WTC11 (cell line): Measurements from ENCODE around the gene NSUN3. TPM values are rescaled to one million over a fixed set of nuclear protein-coding genes. Genes with fewer than 3 reads are reported as not detected.

ENCODE experiments used
- ATAC-seq: fragments of 200-7000 bp; cut with Tn5 transposase; 2 replicates; pipeline ENCODE4 v1.10.0; 2021; ENCODE audit warnings: mild to moderate bottlenecking, moderate library complexity
- CTCF ChIA-PET: fragments of 300-600 bp; sonication (Branson Sonifier 250); formaldehyde crosslinking; loops from one replicate; lab custom pipeline; 2021; ENCODE audit warnings: antibody characterized with exemption; lab: Charles Lee
- POLR2A ChIA-PET: fragments of 350-600 bp; sonication (Branson Sonifier 250); formaldehyde crosslinking; loops from one replicate; lab custom pipeline; 2021; ENCODE audit warnings: antibody characterized with exemption; lab: Charles Lee
- DNase-seq: peaks from one replicate; pipeline ENCODE4 v3.0.0; 2021; ENCODE audit warnings: low spot score
- H3K27ac Mint-ChIP-seq: 2 replicates; pipeline ENCODE4 v1.8.0; 2021; ENCODE audit warnings: mixed read lengths
- H3K27me3 Mint-ChIP-seq: 2 replicates; pipeline ENCODE4 v1.8.0; 2021; ENCODE audit warnings: low read depth, mild to moderate bottlenecking, moderate library complexity, mixed read lengths
- H3K36me3 Mint-ChIP-seq: 2 replicates; pipeline ENCODE4 v1.8.0; 2021; ENCODE audit warnings: mixed read lengths
- H3K4me1 Mint-ChIP-seq: 2 replicates; pipeline ENCODE4 v1.8.0; 2022; ENCODE audit warnings: mixed read lengths
- H3K4me3 Mint-ChIP-seq: 2 replicates; pipeline ENCODE4 v1.8.0; 2021; ENCODE audit warnings: mild to moderate bottlenecking, moderate library complexity, mixed read lengths
- H3K9me3 Mint-ChIP-seq: 2 replicates; pipeline ENCODE4 v1.8.0; 2021; ENCODE audit warnings: mixed read lengths
- ATF1 ChIP-seq: sonication (generic); formaldehyde crosslinking; IDR thresholded peaks from 2 replicates; pipeline ENCODE4 v1.8.1; 2023; ENCODE audit warnings: mild to moderate bottlenecking, moderate library complexity, missing genetic modification reagents
- CREB1 ChIP-seq: sonication (generic); formaldehyde crosslinking; IDR thresholded peaks from 2 replicates; pipeline ENCODE4 v1.8.0; 2023; ENCODE audit warnings: mild to moderate bottlenecking, missing genetic modification reagents
- CREM ChIP-seq: sonication (generic); formaldehyde crosslinking; IDR thresholded peaks from 2 replicates; pipeline ENCODE4 v1.8.1; 2022; ENCODE audit warnings: mild to moderate bottlenecking, missing genetic modification reagents, moderate library complexity
- ELF4 ChIP-seq: sonication (generic); formaldehyde crosslinking; IDR thresholded peaks from 2 replicates; pipeline ENCODE4 v1.8.1; 2022; ENCODE audit warnings: low read depth, mild to moderate bottlenecking, moderate library complexity, missing genetic modification reagents
- FOXP1 ChIP-seq: sonication (generic); formaldehyde crosslinking; IDR thresholded peaks from 2 replicates; pipeline ENCODE4 v1.8.0; 2022; ENCODE audit warnings: missing genetic modification reagents, mild to moderate bottlenecking, moderate library complexity, borderline replicate concordance
- MYBL2 ChIP-seq: sonication (generic); formaldehyde crosslinking; IDR thresholded peaks from 2 replicates; pipeline ENCODE4 v1.8.1; 2023; ENCODE audit warnings: mild to moderate bottlenecking, moderate library complexity, missing genetic modification reagents
- NFYB ChIP-seq: sonication (generic); formaldehyde crosslinking; conservative IDR thresholded peaks from 2 replicates; pipeline ENCODE4 v1.8.0; 2022; ENCODE audit warnings: low read depth, missing genetic modification reagents
- NR1H2 ChIP-seq: sonication (generic); formaldehyde crosslinking; IDR thresholded peaks from 2 replicates; pipeline ENCODE4 v1.9.0; 2021; ENCODE audit warnings: mild to moderate bottlenecking, moderate library complexity, missing genetic modification reagents
- PRRX2 ChIP-seq: fragments of 250-450 bp; sonication (Bioruptor Pico); IDR thresholded peaks from 2 replicates; pipeline ENCODE4 v1.8.0; 2021; ENCODE audit warnings: mild to moderate bottlenecking
- SP1 ChIP-seq: sonication (generic); formaldehyde crosslinking; conservative IDR thresholded peaks from 2 replicates; pipeline ENCODE4 v1.8.1; 2022; ENCODE audit warnings: missing genetic modification reagents
- ZBTB21 ChIP-seq: sonication (generic); formaldehyde crosslinking; IDR thresholded peaks from 2 replicates; pipeline ENCODE4 v1.8.1; 2023; ENCODE audit warnings: mild to moderate bottlenecking, missing genetic modification reagents, borderline replicate concordance
- ZNF263 ChIP-seq: sonication (generic); formaldehyde crosslinking; IDR thresholded peaks from 2 replicates; pipeline ENCODE4 v1.8.1; 2022; ENCODE audit warnings: low read depth, mild to moderate bottlenecking, moderate library complexity, missing genetic modification reagents
- total RNA-seq: library from RNA; stranded (reverse); gene quantifications from 3 replicates; pipeline ENCODE4 v1.2.3, GENCODE V29; 2021
- TF ChIP-seq, protein P1 (sequence below): fragments of 250-450 bp; sonication (Bioruptor Pico); conservative IDR thresholded peaks from 2 replicates; pipeline ENCODE4 v1.9.0; 2021; ENCODE audit warnings: mild to moderate bottlenecking
- TF ChIP-seq, protein P2 (sequence below): sonication (generic); formaldehyde crosslinking; IDR thresholded peaks from 2 replicates; pipeline ENCODE4 v1.8.1; 2022; ENCODE audit warnings: low read depth, missing genetic modification reagents, borderline replicate concordance
- TF ChIP-seq, protein P3 (sequence below): sonication (generic); formaldehyde crosslinking; IDR thresholded peaks from 2 replicates; pipeline ENCODE4 v1.8.0; 2023; ENCODE audit warnings: missing genetic modification reagents, mild to moderate bottlenecking, borderline replicate concordance
- TF ChIP-seq, protein P4 (sequence below): sonication (generic); formaldehyde crosslinking; IDR thresholded peaks from 2 replicates; pipeline ENCODE4 v1.8.0; 2023; ENCODE audit warnings: mild to moderate bottlenecking, missing genetic modification reagents
- TF ChIP-seq, protein P5 (sequence below): sonication (generic); formaldehyde crosslinking; conservative IDR thresholded peaks from 2 replicates; pipeline ENCODE4 v1.8.1; 2023; ENCODE audit warnings: mild to moderate bottlenecking, low read depth, missing genetic modification reagents, moderate library complexity

The NSUN3 gene
- total RNA-seq, 1 experiment from 2014 or later: 8.2 TPM

DNA sequence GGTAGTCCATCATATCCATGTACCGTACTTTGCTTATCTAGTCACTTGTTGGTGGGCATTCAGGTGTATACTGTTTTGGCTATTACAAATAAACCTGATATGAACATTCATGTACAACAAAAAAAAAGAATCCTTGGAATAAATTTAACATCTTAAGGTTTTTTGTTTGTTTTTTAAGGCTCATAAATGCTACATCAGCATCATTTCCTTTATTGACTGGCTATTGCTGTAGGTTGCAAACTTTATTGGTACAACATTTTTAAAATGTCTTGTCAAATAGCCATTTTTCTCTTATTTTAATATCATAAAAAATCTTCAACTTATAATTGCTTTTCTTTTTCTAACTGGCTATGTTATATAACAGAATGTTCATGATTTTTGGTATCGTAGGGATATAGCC is 16.3 kb upstream of the NSUN3 start:
- Mint-ChIP-seq H3K27ac (no peak overlapping the region), H3K4me3 (no peak overlapping the region), H3K9me3 (peaks cover 11% of the 10 kb centered on the region), H3K4me1 (no peaks in the 10 kb centered on the region), H3K36me3 (peaks cover 22% of the 10 kb centered on the region), H3K27me3 (no peaks in the 10 kb centered on the region)
- no peak for TF ChIP-seq CREM (CRISPR knock-in tag)
- TF ChIP-seq ELF4: no peak
- TF ChIP-seq, protein P1, sequence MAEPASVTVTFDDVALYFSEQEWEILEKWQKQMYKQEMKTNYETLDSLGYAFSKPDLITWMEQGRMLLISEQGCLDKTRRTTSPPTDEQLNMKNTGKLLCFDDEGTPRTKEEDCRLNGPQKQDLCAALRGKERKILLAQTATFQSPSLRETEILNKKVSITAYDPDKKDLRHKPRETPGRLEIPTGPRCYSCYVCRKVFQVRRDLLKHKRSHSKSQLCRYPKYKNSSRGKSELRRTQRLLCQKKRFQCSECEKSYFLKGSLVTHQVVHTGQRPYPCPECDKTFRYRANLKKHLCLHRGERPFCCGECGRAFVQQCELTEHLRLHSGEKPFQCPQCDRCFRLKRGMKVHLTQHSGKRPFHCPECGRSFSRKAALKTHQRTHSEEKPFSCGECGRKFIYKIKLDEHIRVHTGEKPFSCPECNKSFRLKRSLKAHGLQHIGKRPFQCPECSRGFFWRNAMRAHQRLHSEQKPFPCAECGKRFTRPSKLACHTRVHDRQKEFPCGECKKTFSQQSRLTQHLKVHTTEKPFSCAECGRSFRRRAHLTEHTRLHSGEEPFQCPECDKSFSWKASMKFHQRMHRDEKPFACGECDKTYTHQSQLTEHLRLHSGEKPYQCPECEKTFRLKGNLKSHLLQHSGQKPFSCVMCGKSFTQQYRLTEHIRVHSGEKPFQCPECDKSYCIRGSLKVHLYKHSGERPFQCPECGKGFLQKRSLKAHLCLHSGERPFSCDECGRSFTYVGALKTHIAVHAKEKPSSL (CRISPR knock-in tag): no peak
- TF ChIP-seq, protein P2, sequence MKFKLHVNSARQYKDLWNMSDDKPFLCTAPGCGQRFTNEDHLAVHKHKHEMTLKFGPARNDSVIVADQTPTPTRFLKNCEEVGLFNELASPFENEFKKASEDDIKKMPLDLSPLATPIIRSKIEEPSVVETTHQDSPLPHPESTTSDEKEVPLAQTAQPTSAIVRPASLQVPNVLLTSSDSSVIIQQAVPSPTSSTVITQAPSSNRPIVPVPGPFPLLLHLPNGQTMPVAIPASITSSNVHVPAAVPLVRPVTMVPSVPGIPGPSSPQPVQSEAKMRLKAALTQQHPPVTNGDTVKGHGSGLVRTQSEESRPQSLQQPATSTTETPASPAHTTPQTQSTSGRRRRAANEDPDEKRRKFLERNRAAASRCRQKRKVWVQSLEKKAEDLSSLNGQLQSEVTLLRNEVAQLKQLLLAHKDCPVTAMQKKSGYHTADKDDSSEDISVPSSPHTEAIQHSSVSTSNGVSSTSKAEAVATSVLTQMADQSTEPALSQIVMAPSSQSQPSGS (CRISPR knock-in tag): no peak
- TF ChIP-seq, protein P3, sequence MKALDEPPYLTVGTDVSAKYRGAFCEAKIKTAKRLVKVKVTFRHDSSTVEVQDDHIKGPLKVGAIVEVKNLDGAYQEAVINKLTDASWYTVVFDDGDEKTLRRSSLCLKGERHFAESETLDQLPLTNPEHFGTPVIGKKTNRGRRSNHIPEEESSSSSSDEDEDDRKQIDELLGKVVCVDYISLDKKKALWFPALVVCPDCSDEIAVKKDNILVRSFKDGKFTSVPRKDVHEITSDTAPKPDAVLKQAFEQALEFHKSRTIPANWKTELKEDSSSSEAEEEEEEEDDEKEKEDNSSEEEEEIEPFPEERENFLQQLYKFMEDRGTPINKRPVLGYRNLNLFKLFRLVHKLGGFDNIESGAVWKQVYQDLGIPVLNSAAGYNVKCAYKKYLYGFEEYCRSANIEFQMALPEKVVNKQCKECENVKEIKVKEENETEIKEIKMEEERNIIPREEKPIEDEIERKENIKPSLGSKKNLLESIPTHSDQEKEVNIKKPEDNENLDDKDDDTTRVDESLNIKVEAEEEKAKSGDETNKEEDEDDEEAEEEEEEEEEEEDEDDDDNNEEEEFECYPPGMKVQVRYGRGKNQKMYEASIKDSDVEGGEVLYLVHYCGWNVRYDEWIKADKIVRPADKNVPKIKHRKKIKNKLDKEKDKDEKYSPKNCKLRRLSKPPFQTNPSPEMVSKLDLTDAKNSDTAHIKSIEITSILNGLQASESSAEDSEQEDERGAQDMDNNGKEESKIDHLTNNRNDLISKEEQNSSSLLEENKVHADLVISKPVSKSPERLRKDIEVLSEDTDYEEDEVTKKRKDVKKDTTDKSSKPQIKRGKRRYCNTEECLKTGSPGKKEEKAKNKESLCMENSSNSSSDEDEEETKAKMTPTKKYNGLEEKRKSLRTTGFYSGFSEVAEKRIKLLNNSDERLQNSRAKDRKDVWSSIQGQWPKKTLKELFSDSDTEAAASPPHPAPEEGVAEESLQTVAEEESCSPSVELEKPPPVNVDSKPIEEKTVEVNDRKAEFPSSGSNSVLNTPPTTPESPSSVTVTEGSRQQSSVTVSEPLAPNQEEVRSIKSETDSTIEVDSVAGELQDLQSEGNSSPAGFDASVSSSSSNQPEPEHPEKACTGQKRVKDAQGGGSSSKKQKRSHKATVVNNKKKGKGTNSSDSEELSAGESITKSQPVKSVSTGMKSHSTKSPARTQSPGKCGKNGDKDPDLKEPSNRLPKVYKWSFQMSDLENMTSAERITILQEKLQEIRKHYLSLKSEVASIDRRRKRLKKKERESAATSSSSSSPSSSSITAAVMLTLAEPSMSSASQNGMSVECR (CRISPR knock-in tag): no peak
- no peak for TF ChIP-seq NR1H2 (CRISPR knock-in tag)
- TF ChIP-seq CREB1 (CRISPR knock-in tag): no peak
- TF ChIP-seq ZNF263 (CRISPR knock-in tag): no peak
- TF ChIP-seq ATF1 (CRISPR knock-in tag): no peak
- no peak for TF ChIP-seq NFYB (CRISPR knock-in tag)
- no peak for TF ChIP-seq ZBTB21
- TF ChIP-seq FOXP1: no peak
- TF ChIP-seq PRRX2: no peak
- no peak for TF ChIP-seq SP1 (CRISPR knock-in tag)
- TF ChIP-seq, protein P4, sequence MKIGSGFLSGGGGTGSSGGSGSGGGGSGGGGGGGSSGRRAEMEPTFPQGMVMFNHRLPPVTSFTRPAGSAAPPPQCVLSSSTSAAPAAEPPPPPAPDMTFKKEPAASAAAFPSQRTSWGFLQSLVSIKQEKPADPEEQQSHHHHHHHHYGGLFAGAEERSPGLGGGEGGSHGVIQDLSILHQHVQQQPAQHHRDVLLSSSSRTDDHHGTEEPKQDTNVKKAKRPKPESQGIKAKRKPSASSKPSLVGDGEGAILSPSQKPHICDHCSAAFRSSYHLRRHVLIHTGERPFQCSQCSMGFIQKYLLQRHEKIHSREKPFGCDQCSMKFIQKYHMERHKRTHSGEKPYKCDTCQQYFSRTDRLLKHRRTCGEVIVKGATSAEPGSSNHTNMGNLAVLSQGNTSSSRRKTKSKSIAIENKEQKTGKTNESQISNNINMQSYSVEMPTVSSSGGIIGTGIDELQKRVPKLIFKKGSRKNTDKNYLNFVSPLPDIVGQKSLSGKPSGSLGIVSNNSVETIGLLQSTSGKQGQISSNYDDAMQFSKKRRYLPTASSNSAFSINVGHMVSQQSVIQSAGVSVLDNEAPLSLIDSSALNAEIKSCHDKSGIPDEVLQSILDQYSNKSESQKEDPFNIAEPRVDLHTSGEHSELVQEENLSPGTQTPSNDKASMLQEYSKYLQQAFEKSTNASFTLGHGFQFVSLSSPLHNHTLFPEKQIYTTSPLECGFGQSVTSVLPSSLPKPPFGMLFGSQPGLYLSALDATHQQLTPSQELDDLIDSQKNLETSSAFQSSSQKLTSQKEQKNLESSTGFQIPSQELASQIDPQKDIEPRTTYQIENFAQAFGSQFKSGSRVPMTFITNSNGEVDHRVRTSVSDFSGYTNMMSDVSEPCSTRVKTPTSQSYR (CRISPR knock-in tag): no peak
- POLR2A ChIA-PET: no interaction called here
- CTCF ChIA-PET: no interaction called here
- DNase-seq (no peak), ATAC-seq (no peak)

DNA sequence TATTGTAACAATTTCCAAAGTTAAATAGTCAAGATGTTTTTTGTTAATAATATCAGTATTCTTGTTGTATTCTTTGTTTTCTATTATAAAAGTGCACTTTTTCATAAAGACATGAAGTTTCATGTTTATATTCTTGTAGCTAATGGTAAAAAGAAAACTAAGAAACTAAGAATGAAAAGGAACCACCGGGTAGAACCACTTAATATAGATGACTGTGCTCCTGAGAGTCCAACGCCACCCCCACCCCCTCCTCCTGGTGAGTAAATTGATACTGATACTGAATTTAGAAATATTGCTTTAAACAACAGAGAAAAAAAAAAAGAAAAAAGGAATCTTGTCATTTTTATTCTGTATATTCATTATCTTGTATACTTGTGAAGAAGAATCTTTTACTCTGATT is 13.6 kb upstream of the NSUN3 start:
- no peak for ATAC-seq
- TF ChIP-seq MYBL2 (CRISPR knock-in tag): no peak
- no peak for TF ChIP-seq FOXP1
- TF ChIP-seq, protein P5, sequence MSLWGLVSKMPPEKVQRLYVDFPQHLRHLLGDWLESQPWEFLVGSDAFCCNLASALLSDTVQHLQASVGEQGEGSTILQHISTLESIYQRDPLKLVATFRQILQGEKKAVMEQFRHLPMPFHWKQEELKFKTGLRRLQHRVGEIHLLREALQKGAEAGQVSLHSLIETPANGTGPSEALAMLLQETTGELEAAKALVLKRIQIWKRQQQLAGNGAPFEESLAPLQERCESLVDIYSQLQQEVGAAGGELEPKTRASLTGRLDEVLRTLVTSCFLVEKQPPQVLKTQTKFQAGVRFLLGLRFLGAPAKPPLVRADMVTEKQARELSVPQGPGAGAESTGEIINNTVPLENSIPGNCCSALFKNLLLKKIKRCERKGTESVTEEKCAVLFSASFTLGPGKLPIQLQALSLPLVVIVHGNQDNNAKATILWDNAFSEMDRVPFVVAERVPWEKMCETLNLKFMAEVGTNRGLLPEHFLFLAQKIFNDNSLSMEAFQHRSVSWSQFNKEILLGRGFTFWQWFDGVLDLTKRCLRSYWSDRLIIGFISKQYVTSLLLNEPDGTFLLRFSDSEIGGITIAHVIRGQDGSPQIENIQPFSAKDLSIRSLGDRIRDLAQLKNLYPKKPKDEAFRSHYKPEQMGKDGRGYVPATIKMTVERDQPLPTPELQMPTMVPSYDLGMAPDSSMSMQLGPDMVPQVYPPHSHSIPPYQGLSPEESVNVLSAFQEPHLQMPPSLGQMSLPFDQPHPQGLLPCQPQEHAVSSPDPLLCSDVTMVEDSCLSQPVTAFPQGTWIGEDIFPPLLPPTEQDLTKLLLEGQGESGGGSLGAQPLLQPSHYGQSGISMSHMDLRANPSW: no peak
- no peak for DNase-seq
- Mint-ChIP-seq H3K9me3 (peaks cover 5% of the 10 kb centered on the region; the same call in 1 of the 2 replicates), H3K27me3 (no peaks in the 10 kb centered on the region), H3K4me3 (no peak overlapping the region), H3K36me3 (peaks cover 9% of the 10 kb centered on the region), H3K4me1 (no peaks in the 10 kb centered on the region), H3K27ac (no peak overlapping the region)
- ChIA-PET CTCF (no interaction called here), POLR2A (no interaction called here)
